Measurements from ENCODE around the gene FBXW11.

The FBXW11 gene

DNA sequence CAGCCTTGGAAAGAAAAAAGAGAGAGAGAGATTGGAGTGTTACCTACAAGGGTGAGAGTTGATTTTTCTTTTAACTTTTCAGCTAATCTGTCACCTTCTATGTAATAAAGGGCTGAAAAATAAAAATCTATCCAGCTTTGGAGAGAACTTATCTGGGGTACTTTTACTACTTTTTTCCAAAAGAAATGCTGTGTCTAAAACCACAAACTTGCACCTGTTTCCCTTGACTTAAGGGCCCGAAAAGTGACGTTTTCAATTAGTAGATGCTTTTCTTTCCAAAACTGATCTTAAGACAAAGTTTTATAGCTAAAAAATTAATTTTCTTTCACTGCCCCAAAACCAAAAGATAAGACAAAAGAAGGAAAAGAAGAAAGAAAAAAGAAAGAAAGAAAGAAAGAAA is 172.0 kb downstream of the FBXW11 start:
- no peak for DNase-seq

DNA sequence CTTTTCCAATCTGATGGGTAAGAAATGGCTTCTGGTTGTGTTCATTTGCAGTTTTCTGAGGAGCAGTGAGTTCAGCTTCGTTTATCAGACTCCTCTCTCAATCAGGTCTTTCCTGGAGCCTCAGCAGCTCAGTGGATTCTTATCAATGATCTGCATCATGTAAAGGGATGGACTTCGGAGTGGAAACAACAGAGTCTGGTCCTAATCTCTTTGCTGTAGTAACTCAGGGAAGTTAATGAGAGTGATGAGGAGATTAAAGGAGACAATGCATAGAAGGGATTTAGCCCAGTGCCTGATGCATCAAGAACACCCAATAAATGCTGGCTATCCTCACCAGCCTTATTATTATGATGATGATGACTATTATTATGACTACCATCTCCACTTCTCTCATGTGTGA is 173.7 kb downstream of the FBXW11 start:
- DNase-seq: no peak

DNA sequence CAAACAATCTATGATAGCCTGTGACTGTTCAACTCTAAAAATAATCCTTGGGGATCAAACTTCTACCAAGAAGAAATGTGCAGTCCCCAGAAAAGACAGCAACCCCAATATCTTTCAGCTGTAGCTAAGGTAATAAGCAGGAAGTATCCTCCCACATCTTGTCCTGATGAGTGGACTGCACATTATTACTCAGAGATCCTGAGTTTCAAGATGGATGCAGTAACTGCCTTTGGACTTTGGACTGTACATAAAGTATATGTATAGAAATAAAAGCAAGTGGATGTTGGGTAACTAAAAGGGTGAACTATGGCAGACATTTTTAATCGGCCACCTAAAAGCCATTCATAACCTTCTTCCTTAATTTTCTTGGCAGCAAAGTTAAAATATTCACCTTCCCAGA is 175.8 kb downstream of the FBXW11 start:
- no peak for DNase-seq

DNA sequence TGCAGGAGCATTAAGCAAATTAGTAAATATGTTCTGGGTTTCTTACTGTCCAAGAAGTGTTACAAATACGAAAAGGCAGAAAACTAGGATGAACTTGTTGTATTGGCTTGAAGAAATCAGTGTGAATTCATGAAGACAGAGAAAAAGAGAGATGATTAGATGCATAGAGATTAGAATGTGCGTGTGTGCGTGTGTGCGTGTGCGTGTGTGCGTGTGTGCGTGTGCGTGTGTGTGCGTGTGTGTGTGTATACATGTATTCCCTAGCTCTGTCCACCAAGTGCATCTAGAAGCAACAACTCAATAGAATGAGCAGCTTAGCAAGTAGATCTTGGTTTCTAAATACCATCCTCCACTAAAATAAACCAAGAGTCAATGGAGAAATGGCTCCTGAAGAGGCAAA is 179.3 kb downstream of the FBXW11 start:
- no peak for DNase-seq

DNA sequence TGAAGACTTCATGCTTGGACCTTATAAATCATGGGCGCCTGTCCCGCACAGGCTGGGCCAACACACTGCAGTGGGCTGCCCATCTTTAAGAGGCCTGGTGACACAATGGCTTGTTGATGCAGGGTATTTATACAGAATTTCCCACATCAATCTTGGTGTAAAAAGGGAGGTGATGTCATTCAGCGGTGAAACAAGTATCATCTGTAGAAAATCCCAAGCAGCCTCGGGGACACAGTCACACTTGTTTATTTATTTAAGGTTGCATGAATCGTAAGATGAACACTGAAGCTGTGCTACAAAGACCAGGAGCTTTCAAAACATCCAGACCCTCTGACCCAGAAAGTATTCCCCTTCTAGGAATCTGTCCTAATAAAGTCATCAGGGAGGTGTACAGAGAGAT is 180.3 kb downstream of the FBXW11 start:
- no peak for DNase-seq

DNA sequence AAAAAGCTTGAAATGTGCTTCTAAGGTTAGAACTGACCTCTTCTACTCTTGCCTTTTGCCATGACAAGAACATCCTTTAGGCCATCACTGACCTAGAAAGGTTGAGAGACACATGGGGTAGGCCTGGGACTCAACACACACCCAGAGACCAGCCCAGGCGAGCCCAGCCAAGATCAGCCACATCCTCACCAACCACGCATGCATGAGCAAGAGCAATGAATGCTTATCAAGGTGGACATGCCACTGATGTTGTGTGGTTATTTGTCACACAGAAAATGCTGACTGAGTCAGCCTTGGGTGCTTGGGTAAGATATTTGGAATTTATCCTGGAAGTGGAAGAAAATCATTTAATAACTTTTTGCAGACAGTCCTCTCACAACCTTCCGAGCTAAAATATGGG is 181.4 kb downstream of the FBXW11 start:
- DNase-seq: no peak

DNA sequence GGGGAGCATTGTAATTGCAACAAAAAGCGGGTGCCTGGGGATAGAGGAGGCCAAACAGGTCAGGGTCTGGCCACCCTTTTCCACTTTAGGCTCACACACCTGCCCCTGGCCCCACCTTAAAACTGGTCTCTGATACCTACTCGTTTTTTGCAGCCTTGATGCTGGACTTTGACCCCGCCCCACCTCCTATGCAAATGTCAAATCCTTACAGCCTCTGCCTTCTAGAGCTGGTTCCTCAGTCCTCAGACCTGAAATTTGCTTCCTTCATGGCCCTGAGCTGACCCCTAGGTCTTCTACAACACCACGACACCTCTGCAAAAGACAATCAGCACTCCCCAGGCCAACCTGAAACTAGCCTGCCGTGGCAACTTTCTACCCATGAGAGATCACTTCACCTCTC is 183.2 kb downstream of the FBXW11 start:
- no peak for DNase-seq

DNA sequence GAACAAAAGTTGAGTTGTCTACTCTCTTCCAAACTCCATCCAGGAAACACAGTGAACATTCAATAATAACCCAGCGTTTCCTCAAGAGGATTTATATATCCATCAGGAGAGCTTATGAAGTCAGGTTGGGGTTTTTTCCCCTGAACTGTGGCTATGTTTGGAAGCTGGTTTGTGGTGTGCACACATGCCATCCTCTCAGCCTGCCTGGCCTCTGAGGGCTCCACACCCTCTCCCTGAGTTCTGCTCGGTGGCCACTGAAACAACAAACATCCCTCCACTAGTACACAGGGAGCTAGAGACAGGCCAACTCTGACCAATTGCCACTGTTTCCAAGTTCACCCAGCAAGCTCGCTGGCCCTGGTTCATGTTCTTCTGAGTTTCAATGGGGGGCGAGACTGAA is 185.2 kb downstream of the FBXW11 start:
- no peak for DNase-seq

DNA sequence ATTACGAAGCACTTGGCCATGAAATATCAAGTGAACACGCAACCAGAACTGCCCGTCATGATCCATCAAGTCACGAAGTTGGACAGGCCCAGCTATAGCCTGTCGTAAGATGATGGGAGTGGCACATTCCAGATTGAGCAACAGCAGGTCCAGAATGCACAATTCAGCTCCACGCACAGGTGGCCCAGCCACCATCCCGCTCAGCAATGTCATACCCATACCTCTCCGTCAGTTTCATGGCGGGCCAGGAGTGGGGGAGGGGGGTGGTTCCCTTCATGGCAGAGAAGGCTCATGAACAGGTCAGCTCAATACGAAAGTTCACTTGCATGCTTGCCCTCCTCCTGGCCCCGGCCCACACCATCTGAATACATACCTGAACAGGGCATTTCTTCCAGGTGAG is 185.9 kb downstream of the FBXW11 start:
- no peak for DNase-seq

DNA sequence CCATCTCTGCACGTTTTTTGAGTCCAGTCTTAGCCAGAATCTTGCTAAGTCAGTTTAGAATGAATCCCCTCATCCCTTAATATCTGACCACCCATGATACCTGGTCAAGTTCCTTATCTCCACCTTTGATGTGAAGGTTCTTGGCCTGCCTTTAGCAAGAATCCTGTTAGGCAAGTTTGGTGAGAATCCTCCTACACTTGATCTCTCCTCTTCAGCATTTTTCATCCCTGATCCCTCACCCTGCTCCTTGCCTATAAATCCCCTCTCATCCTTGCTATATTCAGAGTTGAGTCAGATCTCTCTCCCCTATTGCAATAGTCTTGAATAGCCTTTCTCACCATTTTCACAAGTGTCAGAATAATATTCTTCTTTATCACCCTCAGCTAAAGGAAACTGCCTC is 189.8 kb downstream of the FBXW11 start:
- no peak for DNase-seq

DNA sequence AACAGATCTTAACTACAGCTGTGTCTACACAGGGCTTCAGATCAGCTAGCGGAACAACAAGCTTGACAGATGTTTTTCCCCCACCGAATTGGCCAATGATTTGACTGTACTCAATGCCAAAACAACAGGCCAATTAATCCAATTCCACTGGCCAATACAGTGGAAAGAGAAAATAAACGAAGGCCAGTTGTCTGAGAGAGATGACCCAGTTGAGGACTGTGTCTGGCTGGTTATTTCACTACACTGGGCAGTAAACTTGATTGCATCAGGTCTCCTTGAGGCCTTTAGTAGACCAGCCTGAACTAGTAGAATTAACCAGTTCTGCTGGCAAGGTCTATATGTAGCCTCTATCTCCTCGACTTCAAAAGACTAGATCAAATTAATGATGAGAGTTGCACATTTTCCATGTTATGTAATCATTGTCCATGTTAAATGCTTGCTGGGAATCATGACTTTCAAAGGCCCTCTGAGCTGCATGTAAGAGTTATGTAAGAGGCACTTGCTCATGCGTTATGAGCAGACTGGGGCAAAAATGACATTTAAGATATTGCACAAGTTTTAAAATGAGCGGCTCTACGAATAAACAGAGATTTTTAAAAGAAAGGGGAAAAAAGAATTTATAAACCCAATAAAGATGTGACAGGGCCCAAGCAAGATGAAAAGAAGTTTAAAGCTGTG is 192.5 kb downstream of the FBXW11 start:
- no peak for DNase-seq

DNA sequence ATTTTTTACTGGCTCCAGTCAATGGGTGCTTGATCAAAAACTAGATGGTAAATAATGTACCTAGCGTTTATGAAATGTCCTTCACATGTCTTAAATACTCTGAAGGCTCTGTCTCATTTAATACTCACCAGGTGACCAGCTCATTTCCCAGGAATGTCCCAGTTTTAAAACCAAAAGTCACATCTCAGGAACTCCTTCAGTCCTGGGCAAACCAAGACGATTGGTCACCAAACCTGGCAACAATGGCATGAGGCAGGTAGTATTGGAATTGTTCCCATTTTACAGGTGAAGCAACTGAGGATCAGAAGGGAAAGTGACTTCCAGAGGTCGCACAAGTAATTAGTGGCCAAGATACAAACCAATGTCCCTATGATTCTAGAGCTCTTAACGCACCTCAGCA is 193.2 kb downstream of the FBXW11 start:
- no peak for DNase-seq

All from NCI-H1694 (cell line).